A673 (cell line): ENCODE data around the gene INHA. TPM values are rescaled to one million over a fixed set of nuclear protein-coding genes. Genes with fewer than 3 reads are reported as not detected.

Experiments
- BruUV-seq: library from RNA; stranded (reverse); fragments of 400-500 nt; replicated peaks from 2 replicates; lab custom pipeline; 2021; lab: Mats Ljungman, UMichigan
- CTCF ChIA-PET: fragments of 300-600 bp; sonication (Branson Sonifier 250); formaldehyde crosslinking; loops from one replicate; lab custom pipeline; 2022; ENCODE audit warnings: antibody characterized with exemption; lab: Charles Lee
- POLR2A ChIA-PET: fragments of 300-600 bp; sonication (Branson Sonifier 250); formaldehyde crosslinking; loops from one replicate; lab custom pipeline; 2022; ENCODE audit warnings: antibody characterized with exemption; ENCODE audit not compliant: low non-redundant PET; lab: Charles Lee
- DNase-seq: peaks from one replicate; pipeline ENCODE4 v3.0.0-alpha.2; 2015; ENCODE audit warnings: low spot score
- H3K27ac ChIP-seq: fragments of 200-600 bp; sonication (generic); 2 replicates; pipeline ENCODE4 v1.5.1; 2016; ENCODE audit warnings: mixed run types, low read depth, mild to moderate bottlenecking, mixed read lengths, antibody characterized with exemption, low read length; ENCODE audit not compliant: poor library complexity, severe bottlenecking
- H3K27me3 ChIP-seq: fragments of 200-600 bp; sonication (generic); replicated peaks from 2 replicates; pipeline ENCODE4 v1.6.1; 2017; ENCODE audit warnings: mixed run types, low read depth, mild to moderate bottlenecking, mixed read lengths, antibody characterized with exemption, low read length; ENCODE audit not compliant: insufficient read depth, poor library complexity
- H3K36me3 ChIP-seq: fragments of 200-600 bp; sonication (generic); 2 replicates; pipeline ENCODE4 v1.6.1; 2016; ENCODE audit warnings: mixed run types, mild to moderate bottlenecking, mixed read lengths, antibody characterized with exemption, low read length; ENCODE audit not compliant: insufficient read depth, poor library complexity, severe bottlenecking
- H3K4me1 ChIP-seq: fragments of 200-600 bp; sonication (generic); 2 replicates; pipeline ENCODE4 v1.6.1; 2017; ENCODE audit warnings: mixed run types, mild to moderate bottlenecking, mixed read lengths, antibody characterized with exemption, low read length; ENCODE audit not compliant: insufficient read depth, poor library complexity, severe bottlenecking
- H3K4me3 ChIP-seq: fragments of 200-600 bp; sonication (generic); 2 replicates; pipeline ENCODE4 v1.5.1; 2016; ENCODE audit warnings: low read depth, mixed run types, mild to moderate bottlenecking, mixed read lengths, low read length; ENCODE audit not compliant: poor library complexity, severe bottlenecking
- H3K9me3 ChIP-seq: fragments of 200-600 bp; sonication (generic); 2 replicates; pipeline ENCODE4 v1.6.1; 2016; ENCODE audit warnings: mixed run types, low read depth, mild to moderate bottlenecking, mixed read lengths, antibody characterized with exemption, low read length; ENCODE audit not compliant: poor library complexity, severe bottlenecking
- CTCF ChIP-seq: fragments of 300-800, 200-600 bp; sonication (generic); conservative IDR thresholded peaks from 2 replicates; pipeline ENCODE4 v1.5.1; 2017; ENCODE audit warnings: low read depth, mild to moderate bottlenecking, antibody characterized with exemption, low read length, moderate library complexity, mixed read lengths
- EZH2 ChIP-seq: fragments of 200-600 bp; sonication (generic); IDR thresholded peaks from 2 replicates; pipeline ENCODE4 v1.6.1; 2017; ENCODE audit warnings: borderline replicate concordance, low read depth, mild to moderate bottlenecking, mixed read lengths, antibody characterized with exemption, low read length; ENCODE audit not compliant: poor library complexity, severe bottlenecking
- intact Hi-C: fragments of 100-400 bp; cut with micrococcal nuclease; formaldehyde crosslinking; loops from one replicate; pipeline ENCODE4 v1.10.0; 2022; ENCODE audit not compliant: unreplicated experiment
- total RNA-seq: library from RNA; stranded (reverse); gene quantifications from 2 replicates; pipeline ENCODE4 v1.2.3, GENCODE V29; 2021

INHA gene
- total RNA-seq, 1 experiment from 2014 or later, result not detected

- ChIA-PET CTCF (no interaction called here), POLR2A (no interaction called here)
- Histone ChIP-seq H3K9me3 (no peaks in the 10 kb centered on the region), H3K27ac (no peak overlapping the region), H3K4me3 (no peak overlapping the region), H3K36me3 (no peaks in the 10 kb centered on the region), H3K27me3 (no peaks in the 10 kb centered on the region), H3K4me1 (peaks cover 2% of the 10 kb centered on the region)
- no peak for TF ChIP-seq CTCF
- no peak for TF ChIP-seq EZH2
- DNase-seq, result no peak
- BruUV-seq, result no TSS peak
- intact Hi-C loops, result no loop called here
Observed at GRCh38 chr2:219549619-219550018, 22.5 kb upstream of the INHA start.

- CTCF ChIA-PET, result interaction anchor here (0.6 to 1.1 kb wide), 2 partner anchors 9 to 20 kb away, joined by 3 to 6 read pairs; partner anchors contain the start of gene OBSL1
- TF ChIP-seq EZH2 (no peak), CTCF (no peak)
- Histone ChIP-seq H3K36me3 (no peaks in the 10 kb centered on the region), H3K27ac (no peak overlapping the region), H3K9me3 (no peaks in the 10 kb centered on the region), H3K4me3 (peak overlapping the region; percentile 59), H3K27me3 (no peaks in the 10 kb centered on the region), H3K4me1 (no peaks in the 10 kb centered on the region)
- POLR2A ChIA-PET, result interaction anchor here (0.5 kb wide), 1 partner anchor 26 kb away, joined by 3 read pairs; no protein-coding TSS in a partner anchor
- DNase-seq, result no peak
- intact Hi-C loops, result no loop called here
- BruUV-seq, result no TSS peak
Observed at GRCh38 chr2:219551441-219552381, 20.4 kb upstream of the INHA start.

- no peaks in the 10 kb centered on the region for H3K9me3 ChIP-seq
- DNase-seq, result peak; percentile 85
- H3K27me3 ChIP-seq, result no peaks in the 10 kb centered on the region
- ChIA-PET CTCF (interaction anchor here (1.1 kb wide), 1 partner anchor 19 kb away, joined by 3 read pairs; the partner anchor contains the start of gene OBSL1), POLR2A (interaction anchor here (0.5 kb wide), 1 partner anchor 27 kb away, joined by 3 read pairs; no protein-coding TSS in a partner anchor)
- no TSS peak for BruUV-seq
- H3K4me3 ChIP-seq, result peak overlapping the region; percentile 59
- peak overlapping the region; percentile 25 for H3K27ac ChIP-seq
- H3K4me1 ChIP-seq, result no peaks in the 10 kb centered on the region
- intact Hi-C loops, result no loop called here
- H3K36me3 ChIP-seq, result no peaks in the 10 kb centered on the region
- TF ChIP-seq EZH2 (no peak), CTCF (no peak)
Observed at GRCh38 chr2:219552382-219553167, 19.5 kb upstream of the INHA start.
